HG03575 (cell line): ENCODE results near the gene NEMF.
"Not testable (repeated sequence)": the region's sequence is repeated elsewhere in the genome, so short reads cannot be mapped to it uniquely, and the experiment has no call there.

Source experiments
- ATAC-seq: cut with Tn5 transposase; IDR thresholded peaks from one replicate; pipeline ENCODE4 v1.9.1; 2021; ENCODE audit not compliant: unreplicated experiment, insufficient number of reproducible peaks, low FRiP score; ENCODE audit errors: extremely low read depth

The NEMF gene

DNA sequence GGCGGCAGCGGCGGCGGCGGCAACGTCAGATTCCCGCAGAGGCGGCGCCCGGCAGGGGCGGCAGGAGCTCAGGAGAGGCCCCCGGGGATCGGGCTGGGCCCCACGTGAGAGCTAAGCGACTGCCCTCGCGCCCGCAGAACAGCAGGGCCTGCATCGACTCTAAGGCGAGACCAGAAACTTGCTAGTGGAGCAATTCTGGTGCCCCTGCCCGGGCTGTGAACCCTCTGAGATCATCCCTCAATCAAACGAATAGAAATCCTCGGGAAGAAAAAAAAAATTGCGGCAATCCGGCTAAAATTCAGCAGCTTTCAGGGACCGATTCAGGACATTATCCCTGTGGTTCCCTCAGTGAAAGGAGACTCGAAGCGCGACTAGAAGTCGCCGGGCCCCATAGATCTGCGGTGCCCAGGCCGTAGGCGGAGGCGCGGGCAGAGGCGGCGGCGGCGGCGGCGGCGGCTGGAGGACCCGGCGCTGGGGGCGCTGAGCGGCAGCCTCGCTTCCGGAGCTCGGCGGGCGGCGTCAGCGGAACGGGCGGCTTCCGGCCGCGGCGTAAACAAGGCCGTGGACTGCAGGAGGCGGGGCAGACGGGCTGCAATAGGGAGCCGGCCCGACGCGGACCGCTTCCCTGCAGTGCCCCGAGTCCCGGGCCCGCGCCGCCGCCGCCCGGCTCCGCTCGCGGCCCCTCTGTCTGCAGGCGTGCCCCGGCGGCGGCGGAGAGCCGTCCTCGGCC is 84.9 kb downstream of the NEMF start, which contains the start of gene KLHDC2:
KLHDC2 (plus strand) TSS at position 583 of the 730 bp plus-strand sequence. CDS start 316 bp downstream, outside the sequence.
- ATAC-seq: peak; percentile 38

DNA sequence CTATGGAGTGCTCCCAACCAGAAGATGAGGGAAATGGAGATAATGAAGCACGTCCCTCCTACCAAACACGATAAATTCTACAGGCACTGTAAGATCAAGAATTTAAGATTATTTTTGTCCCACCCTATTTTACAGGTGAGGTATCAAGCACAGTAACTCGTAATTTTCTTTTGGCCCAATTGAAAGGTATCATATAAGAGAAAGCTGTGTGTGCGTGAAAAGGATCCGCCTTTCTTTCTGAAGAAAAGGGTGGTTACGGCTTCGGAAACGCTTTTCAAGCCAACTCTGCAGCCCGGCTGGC is 85.4 kb downstream of the NEMF start:
- peak; percentile 7 for ATAC-seq

DNA sequence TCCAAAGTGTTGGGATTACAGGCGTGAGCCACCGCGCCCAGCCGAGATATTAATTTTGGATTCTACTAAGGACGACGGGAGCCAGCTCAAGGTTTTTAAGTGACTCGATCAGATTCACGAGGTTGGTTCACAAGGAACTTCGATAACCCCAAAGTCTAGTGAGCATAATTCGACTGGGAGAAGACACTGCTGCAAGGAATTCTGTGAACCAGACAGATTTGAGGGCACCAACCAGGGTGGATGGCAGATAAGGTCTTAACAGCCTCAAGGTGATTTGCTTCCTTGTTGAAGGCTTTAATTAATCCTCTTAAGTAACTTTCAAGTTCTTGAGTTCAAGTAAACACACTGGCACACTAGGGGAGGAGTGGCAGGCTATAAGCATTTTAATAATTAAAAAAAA is 85.7 kb downstream of the NEMF start:
- ATAC-seq: no peak

DNA sequence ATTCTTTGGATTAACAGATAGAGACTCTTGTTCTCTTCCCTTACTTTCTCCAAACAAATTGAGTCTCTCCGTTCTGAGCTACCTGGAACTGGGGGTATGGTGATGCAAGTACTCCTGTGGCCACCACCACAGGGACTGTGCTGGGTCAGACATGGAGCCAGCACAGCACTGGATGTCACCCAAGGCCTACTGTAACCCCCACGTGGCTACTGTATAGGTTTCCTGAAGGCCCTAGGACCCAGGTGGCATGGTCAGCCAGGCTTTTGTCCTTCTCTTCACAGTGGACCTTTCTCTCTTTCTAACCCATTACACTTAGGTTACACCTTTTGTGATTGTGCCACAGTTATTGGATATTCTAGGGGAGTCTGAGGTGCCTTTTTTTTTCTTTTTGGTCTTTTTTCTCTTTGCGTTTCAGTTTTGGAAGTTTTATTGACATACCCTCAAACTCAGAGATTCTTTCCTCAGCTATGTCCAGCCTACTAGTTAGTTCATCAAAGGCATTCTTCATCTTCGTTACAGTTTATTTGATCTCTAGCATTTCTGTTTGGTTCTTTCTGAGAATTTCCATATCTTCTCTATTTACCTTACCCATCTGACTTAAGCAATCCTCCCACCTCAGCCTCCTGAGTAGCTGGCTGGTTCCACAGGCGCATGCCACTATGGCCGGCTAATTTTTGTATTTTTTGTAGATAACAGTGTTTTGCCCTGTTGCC is 90.6 kb downstream of the NEMF start:
- ATAC-seq: no peak

DNA sequence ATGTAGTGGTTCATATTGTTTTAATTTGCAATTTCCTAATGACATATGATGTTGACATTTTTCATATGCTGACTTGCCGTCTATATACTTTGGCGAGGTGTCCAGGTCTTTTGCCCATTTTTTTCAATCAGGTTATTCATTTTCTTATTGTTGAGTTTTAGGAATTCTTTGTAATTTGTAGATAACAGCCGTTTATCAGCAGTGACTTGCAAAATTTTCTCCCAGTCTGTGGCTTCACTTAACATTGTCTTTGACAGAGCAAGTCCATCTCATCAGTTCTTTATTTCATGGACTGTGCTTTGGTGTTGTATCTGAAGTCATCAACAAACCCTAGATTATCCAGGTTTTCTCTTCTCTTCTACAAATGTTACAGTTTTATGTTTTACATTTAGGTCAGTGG is 97.2 kb downstream of the NEMF start:
- no peak for ATAC-seq

DNA sequence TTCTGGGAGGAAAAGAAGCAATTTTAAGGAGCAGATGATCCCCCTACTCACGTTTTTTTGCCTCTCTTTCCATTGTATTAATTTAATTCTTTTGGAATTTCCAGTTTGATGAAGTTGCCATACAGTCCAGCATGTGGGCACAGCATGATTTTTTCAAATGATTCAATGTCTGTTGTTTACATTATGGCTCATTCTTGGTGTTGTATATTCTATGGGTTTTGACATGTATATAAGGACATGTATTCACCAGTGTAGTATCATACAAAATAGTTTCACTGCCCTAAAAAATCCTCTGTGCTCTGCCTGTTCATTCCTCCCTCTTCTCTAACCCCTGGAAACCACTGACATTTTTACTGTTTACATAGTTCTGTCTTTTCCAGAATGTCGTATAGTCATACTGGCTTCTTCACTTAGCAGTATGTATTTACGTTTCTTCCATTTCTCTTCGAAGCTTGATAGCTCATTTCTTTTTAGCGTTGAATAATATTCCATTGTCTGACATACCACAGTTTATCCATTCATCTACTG is 98.0 kb downstream of the NEMF start:
- no peak for ATAC-seq

DNA sequence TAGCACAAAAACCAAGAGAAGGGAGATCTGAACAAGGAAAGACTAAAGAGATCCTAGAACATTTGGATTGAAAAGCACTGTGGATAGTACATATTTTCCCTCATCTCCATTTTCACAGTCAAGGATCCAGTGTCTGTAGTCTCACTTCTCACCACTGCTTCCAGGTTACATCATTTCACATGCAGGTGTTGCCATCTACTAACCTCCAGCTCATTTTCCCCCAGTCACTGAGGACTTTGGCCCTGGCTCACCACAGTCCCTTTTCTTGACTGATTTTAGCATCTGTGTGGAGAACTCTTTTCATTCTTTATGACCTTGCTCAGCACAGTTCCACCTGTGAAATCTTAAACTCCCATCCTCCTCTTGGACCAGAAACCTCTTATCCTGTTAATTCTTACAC is 106.1 kb downstream of the NEMF start:
- ATAC-seq: not testable (repeated sequence)

DNA sequence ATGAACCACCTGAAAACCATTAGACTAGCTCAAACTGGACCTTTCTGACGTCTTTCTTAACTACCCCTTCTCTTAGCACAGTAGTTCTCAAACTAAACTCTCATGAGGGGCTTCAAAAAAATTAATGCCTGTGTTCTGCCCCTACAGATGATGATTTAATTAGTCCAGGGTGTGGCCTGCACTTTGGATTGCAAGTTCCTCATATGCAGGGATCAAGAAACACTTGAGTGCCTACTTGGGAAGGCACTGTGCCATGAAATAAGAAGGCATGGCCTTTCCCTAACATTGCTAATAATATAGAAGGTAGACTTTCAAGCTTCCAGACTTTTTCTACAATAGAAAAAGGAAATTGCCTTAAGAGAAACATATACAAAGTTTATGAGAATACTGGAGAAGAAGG is 107.4 kb downstream of the NEMF start:
- ATAC-seq: no peak

DNA sequence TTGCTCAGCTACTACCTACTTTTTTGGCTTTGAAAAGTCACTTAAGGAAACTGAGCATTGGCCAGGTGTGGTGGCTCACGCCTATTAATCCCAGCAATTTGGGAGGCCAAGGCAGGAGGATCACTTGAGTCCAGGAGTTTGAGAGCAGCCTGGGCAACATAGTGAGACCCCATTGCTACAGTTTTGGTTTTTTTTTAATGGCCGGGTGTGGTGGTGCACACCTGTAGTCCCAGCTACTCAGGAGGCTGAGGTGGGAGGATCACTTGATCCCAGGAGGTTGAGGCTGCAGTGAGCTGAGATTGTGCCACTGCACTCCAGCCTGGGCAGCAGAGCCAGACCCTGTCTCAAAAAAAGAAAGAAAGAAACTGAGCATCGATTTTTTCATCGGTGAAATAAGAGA is 116.9 kb downstream of the NEMF start:
- ATAC-seq: not testable (repeated sequence)

DNA sequence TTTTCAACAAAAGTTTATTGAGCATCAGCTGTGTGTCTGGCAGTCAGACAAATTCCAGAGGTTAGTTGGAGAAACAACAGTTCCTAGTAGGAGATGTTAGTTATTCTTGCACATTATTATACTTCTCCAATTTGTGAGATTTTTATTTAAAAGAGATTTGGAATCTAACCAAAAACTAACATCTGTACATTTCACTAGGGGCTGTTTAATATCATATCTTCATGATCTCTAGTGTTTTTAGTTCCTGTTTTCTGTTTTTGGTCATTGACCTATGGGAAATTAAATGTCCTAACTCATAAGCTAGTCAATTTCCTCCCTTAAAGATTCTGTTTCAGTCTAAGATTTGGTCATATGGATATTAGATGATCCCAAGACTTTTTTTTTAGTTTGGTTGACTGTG is 118.8 kb downstream of the NEMF start:
- ATAC-seq: no peak

DNA sequence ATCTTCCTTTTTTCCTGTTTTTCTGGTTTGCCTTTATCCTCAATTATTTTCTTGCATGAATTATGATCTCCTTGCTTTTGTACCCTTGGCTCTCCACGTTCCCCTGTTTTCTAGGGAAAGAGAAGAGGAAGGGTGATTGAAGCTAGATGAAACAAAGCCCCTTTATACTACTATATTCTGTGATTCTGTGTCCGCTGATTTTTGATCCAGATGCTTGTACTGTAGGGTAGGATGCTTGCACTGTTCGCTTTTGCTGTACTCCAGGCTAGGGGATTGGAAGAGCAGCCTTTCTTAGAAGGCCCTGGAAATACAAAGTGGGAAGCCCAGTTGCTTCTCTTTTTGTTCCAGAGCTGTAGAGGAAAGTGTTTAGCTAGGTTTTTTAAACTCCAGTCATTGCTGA is 119.7 kb downstream of the NEMF start:
- no peak for ATAC-seq
